ENCODE data around the gene PAGE3.

Gene PAGE3, protein sequence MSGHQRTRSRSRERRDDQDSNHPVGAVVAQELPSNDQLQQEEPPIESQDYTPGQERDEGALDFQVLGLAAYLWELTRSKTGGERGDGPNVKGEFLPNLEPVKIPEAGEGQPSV

DNA sequence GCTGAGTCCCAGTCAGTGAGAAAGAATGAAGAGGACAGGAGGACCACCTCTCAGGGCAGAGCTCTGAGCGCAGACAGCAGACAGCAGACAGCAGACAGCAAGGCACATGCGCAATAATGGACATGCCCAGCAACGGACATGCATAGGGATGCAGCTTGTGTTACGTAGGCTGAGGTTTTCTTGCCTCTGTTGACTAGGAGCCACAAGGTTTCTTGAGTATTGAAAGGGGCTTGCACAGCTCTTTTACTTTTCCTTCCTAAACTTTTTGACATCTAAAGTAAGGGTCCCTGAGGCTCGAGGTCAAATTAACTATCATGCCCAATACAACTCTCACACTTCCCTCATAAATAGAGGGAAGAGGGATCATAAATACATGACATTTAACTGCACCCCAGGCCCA, at the start of gene PAGE3:
Gene PAGE3, minus strand, starts transcription at position 101 of the 400 bp plus-strand sequence. CDS start 1,013 bp downstream, outside the sequence.
- no peak within 1 kb of the TSS for H3K27ac ChIP-seq (ENCODE audit: low read length)
- H3K27me3 ChIP-seq (ENCODE audit: low read depth, low read length), result no peaks in the 10 kb centered on the region
- no peaks in the 10 kb centered on the region for H3K36me3 ChIP-seq (ENCODE audit: control insufficient read depth in 1 of 2, insufficient read depth in 2 of 2, low read length in 2 of 2)
- no peaks in the 10 kb centered on the region for H3K4me1 ChIP-seq (ENCODE audit: control insufficient read depth in 1 of 2, insufficient read depth in 2 of 2, low read length in 2 of 2)
- H3K4me3 ChIP-seq (ENCODE audit: low read depth in 1 of 2, low read length in 2 of 2), result no peak within 1 kb of the TSS
- H3K9me3 ChIP-seq (ENCODE audit: control insufficient read depth in 1 of 2, low read length in 2 of 2), result no peaks in the 10 kb centered on the region

DNA sequence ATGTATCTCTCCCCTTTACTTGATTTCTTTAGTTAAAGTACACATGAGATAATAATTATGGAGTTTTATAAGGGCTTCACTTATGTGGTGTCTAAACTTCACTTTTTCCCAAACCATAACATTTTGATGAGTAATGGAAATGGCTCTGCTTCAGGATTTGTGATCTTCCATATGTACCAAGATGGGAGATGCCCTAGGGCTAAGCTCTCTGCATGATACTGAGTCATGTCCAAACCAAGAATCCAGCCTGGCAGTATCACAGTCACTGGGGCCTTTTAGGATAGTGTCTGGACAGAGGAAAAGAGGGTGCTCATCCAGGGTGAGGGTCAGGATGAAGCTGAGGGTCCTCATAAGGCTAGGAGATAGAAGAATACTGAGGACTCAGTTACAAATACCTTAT, 47.9 kb upstream of the PAGE3 start:
- Histone ChIP-seq H3K9me3 (ENCODE audit: control insufficient read depth in 1 of 2, low read length in 2 of 2) (no peaks in the 10 kb centered on the region), H3K27me3 (ENCODE audit: low read depth, low read length) (no peaks in the 10 kb centered on the region), H3K36me3 (ENCODE audit: control insufficient read depth in 1 of 2, insufficient read depth in 2 of 2, low read length in 2 of 2) (no peaks in the 10 kb centered on the region), H3K4me1 (ENCODE audit: control insufficient read depth in 1 of 2, insufficient read depth in 2 of 2, low read length in 2 of 2) (no peaks in the 10 kb centered on the region), H3K27ac (ENCODE audit: low read length) (no peak overlapping the region), H3K4me3 (ENCODE audit: low read depth in 1 of 2, low read length in 2 of 2) (no peak overlapping the region)

DNA sequence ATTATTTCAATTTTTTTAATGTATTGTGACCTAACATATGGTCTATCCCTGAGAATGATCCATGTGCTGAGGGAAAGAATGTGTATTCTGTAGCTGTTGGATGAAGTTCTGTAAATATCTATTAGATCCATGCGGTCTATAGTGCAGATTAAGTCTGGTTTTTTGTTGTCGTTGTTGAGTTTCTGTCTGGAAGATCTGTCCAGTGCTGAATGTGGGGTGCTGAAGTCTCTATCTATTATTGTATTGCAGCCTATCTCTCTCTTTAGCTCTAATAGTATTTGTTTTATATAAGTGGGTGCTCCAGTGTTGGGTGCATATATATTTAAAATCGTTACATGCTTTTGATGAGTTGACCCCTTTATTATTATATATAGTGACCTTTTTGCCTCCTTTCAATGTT, 26.2 kb upstream of the PAGE3 start:
- no peaks in the 10 kb centered on the region for H3K4me1 ChIP-seq (ENCODE audit: control insufficient read depth in 1 of 2, insufficient read depth in 2 of 2, low read length in 2 of 2)
- no peaks in the 10 kb centered on the region for H3K27me3 ChIP-seq (ENCODE audit: low read depth, low read length)
- no peaks in the 10 kb centered on the region for H3K36me3 ChIP-seq (ENCODE audit: control insufficient read depth in 1 of 2, insufficient read depth in 2 of 2, low read length in 2 of 2)
- no peak overlapping the region for H3K4me3 ChIP-seq (ENCODE audit: low read depth in 1 of 2, low read length in 2 of 2)
- H3K9me3 ChIP-seq (ENCODE audit: control insufficient read depth in 1 of 2, low read length in 2 of 2), result no peaks in the 10 kb centered on the region
- no peak overlapping the region for H3K27ac ChIP-seq (ENCODE audit: low read length)

DNA sequence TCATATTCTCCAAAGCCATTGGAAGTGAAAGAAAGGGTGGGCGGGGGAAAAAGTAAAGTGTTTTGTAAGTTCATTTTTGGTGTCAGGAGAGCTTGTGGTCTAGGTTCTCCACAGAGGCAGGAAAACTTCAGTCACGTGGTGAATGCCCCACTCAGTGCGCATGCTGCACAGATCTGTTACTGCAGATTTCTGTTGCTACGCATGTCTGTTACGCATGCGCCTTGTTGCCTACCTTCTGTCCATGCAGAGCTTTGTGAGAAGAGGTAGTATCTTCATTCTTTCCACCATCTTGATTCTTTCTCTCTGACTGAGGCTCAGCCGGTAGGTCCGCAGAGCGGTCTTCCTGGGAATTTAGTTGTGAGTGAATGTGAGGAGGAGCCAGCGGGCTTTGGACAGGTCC, 15.1 kb upstream of the PAGE3 start:
- no peaks in the 10 kb centered on the region for H3K4me1 ChIP-seq (ENCODE audit: control insufficient read depth in 1 of 2, insufficient read depth in 2 of 2, low read length in 2 of 2)
- no peaks in the 10 kb centered on the region for H3K27me3 ChIP-seq (ENCODE audit: low read depth, low read length)
- no peak overlapping the region for H3K4me3 ChIP-seq (ENCODE audit: low read depth in 1 of 2, low read length in 2 of 2)
- H3K27ac ChIP-seq (ENCODE audit: low read length), result no peak overlapping the region
- no peaks in the 10 kb centered on the region for H3K9me3 ChIP-seq (ENCODE audit: control insufficient read depth in 1 of 2, low read length in 2 of 2)
- no peaks in the 10 kb centered on the region for H3K36me3 ChIP-seq (ENCODE audit: control insufficient read depth in 1 of 2, insufficient read depth in 2 of 2, low read length in 2 of 2)

DNA sequence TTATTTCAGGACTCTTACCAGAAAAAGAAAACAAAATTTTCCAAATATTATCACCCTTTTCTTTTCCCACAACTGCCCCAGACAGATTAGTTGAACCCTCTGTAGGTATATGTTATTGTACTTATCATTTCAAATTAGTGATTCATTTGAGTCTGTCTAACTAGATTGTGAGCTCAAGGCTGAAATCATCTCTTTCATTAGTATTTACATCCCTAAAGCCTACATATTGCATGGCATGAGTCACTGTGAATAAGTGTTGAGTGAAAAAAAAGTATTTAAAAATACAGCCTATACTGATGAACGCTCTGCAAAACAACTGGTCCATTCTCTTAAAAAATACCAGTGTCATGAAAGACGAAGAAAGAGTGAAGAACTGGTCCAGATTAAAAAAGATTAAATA, 3.9 kb downstream of the PAGE3 start:
- Histone ChIP-seq H3K27ac (ENCODE audit: low read length) (no peak overlapping the region), H3K4me3 (ENCODE audit: low read depth in 1 of 2, low read length in 2 of 2) (no peak overlapping the region), H3K9me3 (ENCODE audit: control insufficient read depth in 1 of 2, low read length in 2 of 2) (no peaks in the 10 kb centered on the region), H3K36me3 (ENCODE audit: control insufficient read depth in 1 of 2, insufficient read depth in 2 of 2, low read length in 2 of 2) (no peaks in the 10 kb centered on the region), H3K4me1 (ENCODE audit: control insufficient read depth in 1 of 2, insufficient read depth in 2 of 2, low read length in 2 of 2) (no peaks in the 10 kb centered on the region), H3K27me3 (ENCODE audit: low read depth, low read length) (no peaks in the 10 kb centered on the region)

DNA sequence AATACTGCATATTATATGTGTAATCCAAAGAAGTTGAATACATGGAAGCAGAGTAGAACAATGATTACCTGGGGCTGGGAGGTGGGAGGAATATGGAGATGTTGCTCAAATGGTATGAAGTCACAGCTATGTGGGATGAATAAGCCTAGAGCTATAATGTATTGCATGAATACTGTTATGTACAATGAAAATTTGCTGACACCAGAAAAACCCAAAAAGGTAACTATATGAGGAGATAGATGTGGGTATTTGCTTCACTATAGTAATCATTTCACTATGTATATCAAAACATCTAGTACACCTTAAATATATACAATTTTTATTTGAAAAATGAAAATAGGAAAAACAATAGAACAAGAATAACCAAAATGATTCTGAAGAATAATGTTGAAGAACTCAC, 11.2 kb downstream of the PAGE3 start:
- Histone ChIP-seq H3K27me3 (ENCODE audit: low read depth, low read length) (no peaks in the 10 kb centered on the region), H3K4me3 (ENCODE audit: low read depth in 1 of 2, low read length in 2 of 2) (no peak overlapping the region), H3K9me3 (ENCODE audit: control insufficient read depth in 1 of 2, low read length in 2 of 2) (no peaks in the 10 kb centered on the region), H3K27ac (ENCODE audit: low read length) (no peak overlapping the region), H3K4me1 (ENCODE audit: control insufficient read depth in 1 of 2, insufficient read depth in 2 of 2, low read length in 2 of 2) (no peaks in the 10 kb centered on the region), H3K36me3 (ENCODE audit: control insufficient read depth in 1 of 2, insufficient read depth in 2 of 2, low read length in 2 of 2) (no peaks in the 10 kb centered on the region)

DNA sequence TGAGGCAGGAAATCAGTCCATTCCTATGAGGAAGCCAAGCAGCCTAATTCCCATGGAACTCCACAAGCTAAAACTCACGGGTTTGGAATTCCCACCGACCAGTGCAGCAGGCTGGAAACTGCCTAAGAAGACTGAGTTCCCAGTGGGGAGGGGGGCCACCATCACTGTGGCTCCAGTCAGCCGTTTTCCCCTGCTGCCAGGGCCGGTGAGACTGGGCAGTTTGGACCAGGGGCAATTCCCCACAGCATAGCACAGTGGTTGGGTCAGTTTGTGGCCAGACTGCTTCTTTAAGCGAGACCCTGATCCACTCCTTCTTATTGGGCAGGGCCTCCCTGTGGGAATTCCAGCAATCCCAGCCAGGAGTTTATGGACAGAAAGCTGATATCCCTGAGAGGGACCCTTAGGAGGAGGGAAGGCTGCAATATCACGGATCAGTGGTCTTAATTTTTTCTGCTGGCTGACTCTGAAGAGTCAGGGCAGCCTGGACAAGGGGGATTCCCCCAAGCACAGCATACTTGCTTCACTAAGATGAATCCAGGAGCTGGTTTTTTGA, 23.9 kb downstream of the PAGE3 start:
- no peaks in the 10 kb centered on the region for H3K36me3 ChIP-seq (ENCODE audit: control insufficient read depth in 1 of 2, insufficient read depth in 2 of 2, low read length in 2 of 2)
- H3K4me3 ChIP-seq (ENCODE audit: low read depth in 1 of 2, low read length in 2 of 2), result no peak overlapping the region
- no peaks in the 10 kb centered on the region for H3K27me3 ChIP-seq (ENCODE audit: low read depth, low read length)
- no peaks in the 10 kb centered on the region for H3K4me1 ChIP-seq (ENCODE audit: control insufficient read depth in 1 of 2, insufficient read depth in 2 of 2, low read length in 2 of 2)
- H3K27ac ChIP-seq (ENCODE audit: low read length), result no peak overlapping the region
- no peaks in the 10 kb centered on the region for H3K9me3 ChIP-seq (ENCODE audit: control insufficient read depth in 1 of 2, low read length in 2 of 2)

DNA sequence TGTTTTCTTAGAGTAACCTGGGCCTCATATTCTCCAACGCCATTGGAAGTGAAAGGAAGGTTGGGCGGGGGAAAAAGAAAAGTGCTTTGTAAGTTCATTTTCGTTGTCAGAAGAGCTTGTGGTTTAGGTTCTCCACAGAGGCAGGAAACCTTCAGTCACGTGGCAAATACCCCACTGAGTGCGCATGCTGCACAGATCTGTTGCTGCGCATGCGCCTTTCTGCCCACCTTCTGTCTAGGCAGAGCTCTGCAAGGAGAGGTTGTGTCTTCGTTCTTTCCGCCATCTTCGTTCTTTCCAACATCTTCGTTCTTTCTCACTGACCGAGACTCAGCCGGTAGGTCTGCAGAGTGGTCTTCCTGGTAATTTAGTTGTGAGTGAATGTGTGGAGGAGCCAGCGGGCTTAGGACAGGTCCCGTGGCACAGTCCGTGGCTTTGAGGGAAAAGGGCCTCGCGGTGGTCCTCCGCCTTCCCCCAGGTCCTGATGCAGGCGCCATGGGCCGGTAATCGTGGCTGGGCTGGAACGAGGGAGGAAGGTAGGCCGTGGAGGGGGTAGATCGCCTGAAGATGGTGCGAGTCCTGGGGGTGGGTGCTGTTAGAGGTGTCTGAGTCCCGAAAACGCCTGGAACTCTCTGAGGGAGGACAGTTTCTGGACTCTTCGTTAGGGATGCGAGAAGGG, 44.5 kb downstream of the PAGE3 start, which contains the start of gene PAGE5:
Gene PAGE5, plus strand, starts transcription at position 228 of the 676 bp plus-strand sequence. CDS start 1,037 bp downstream, outside the sequence.
- Histone ChIP-seq H3K27me3 (ENCODE audit: low read depth, low read length) (no peaks in the 10 kb centered on the region), H3K4me3 (ENCODE audit: low read depth in 1 of 2, low read length in 2 of 2) (no peak within 1 kb of the TSS), H3K9me3 (ENCODE audit: control insufficient read depth in 1 of 2, low read length in 2 of 2) (no peaks in the 10 kb centered on the region), H3K27ac (ENCODE audit: low read length) (no peak within 1 kb of the TSS), H3K4me1 (ENCODE audit: control insufficient read depth in 1 of 2, insufficient read depth in 2 of 2, low read length in 2 of 2) (no peaks in the 10 kb centered on the region), H3K36me3 (ENCODE audit: control insufficient read depth in 1 of 2, insufficient read depth in 2 of 2, low read length in 2 of 2) (no peaks in the 10 kb centered on the region)

DNA sequence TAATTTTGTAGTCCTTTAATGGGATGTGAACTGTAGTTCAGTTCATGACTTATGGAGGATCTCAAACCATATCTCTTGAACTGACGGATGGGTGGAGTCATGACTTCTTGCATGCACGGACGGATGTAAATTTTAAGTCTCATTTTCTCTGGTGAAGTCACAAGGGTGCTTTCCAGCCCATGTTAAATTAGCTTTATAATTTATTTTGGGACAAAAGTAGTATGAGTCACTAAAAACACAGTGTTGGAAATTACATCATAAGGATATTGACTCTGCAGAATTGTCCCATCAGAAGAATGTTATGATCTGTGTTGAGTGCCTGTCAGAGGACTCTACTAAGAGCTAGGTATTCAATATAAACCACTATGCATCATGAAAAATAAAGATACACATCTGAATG, 51.3 kb downstream of the PAGE3 start:
- H3K36me3 ChIP-seq (ENCODE audit: control insufficient read depth in 1 of 2, insufficient read depth in 2 of 2, low read length in 2 of 2), result no peaks in the 10 kb centered on the region
- H3K27me3 ChIP-seq (ENCODE audit: low read depth, low read length), result no peaks in the 10 kb centered on the region
- no peak overlapping the region for H3K27ac ChIP-seq (ENCODE audit: low read length)
- H3K4me3 ChIP-seq (ENCODE audit: low read depth in 1 of 2, low read length in 2 of 2), result no peak overlapping the region
- H3K4me1 ChIP-seq (ENCODE audit: control insufficient read depth in 1 of 2, insufficient read depth in 2 of 2, low read length in 2 of 2), result no peaks in the 10 kb centered on the region
- H3K9me3 ChIP-seq (ENCODE audit: control insufficient read depth in 1 of 2, low read length in 2 of 2), result no peaks in the 10 kb centered on the region

DNA sequence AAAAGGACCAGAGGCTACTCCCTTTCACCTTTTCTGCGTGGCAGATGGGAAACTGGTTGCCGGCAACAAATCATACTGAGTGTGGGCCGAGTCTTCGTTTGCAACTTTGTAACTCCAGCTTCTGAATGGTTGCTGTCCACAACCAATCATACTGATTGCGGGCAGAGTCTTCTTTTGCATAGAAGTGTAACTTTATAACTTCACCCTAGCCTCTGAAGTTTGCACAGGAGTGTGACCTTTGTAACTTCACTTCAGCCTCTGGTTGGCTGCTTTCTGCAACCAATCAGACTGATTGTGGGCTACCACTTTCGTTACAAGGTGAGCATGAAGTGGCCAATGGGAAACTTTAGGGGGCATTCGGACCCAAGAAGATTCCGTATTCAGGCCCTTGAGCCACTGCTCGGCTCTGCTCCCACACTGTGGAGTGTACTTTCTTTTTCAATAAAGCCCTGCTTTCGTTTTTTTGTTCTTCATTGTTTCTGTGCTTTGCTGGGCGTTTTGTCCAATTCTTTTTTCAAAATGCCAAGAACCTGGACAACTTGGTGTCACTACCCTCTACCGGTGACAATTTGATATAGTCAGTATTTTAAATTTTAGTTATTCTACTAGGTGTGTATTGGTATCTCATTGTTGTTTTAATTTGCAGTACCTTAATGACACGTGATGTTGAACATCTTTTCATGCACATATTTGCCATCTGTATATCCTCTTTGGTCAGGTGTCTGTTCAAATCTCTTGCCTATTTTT, 53.6 kb downstream of the PAGE3 start:
- H3K4me1 ChIP-seq (ENCODE audit: control insufficient read depth in 1 of 2, insufficient read depth in 2 of 2, low read length in 2 of 2), result no peaks in the 10 kb centered on the region
- no peaks in the 10 kb centered on the region for H3K27me3 ChIP-seq (ENCODE audit: low read depth, low read length)
- no peak overlapping the region for H3K27ac ChIP-seq (ENCODE audit: low read length)
- H3K36me3 ChIP-seq (ENCODE audit: control insufficient read depth in 1 of 2, insufficient read depth in 2 of 2, low read length in 2 of 2), result no peaks in the 10 kb centered on the region
- H3K9me3 ChIP-seq (ENCODE audit: control insufficient read depth in 1 of 2, low read length in 2 of 2), result no peaks in the 10 kb centered on the region
- no peak overlapping the region for H3K4me3 ChIP-seq (ENCODE audit: low read depth in 1 of 2, low read length in 2 of 2)

All from muscle layer of duodenum (tissue), 2 donors.